SU-DHL-6 (cell line): ENCODE measurements around the gene B3GAT2.

Experiments
- H2AFZ ChIP-seq: fragments of 200-600 bp; sonication (generic); 2 replicates; pipeline ENCODE4 v1.6.1; 2014; ENCODE audit warnings: low read depth, mild to moderate bottlenecking, moderate library complexity, mixed read lengths, antibody characterized with exemption, low read length; ENCODE audit not compliant: severe bottlenecking
- H3F3A ChIP-seq: fragments of 200-600 bp; shearing (Covaris generic); 2 replicates; pipeline ENCODE4 v1.6.0; 2016; ENCODE audit warnings: antibody characterized with exemption, mild to moderate bottlenecking; ENCODE audit not compliant: insufficient read depth
- H3K27ac ChIP-seq: fragments of 200-600 bp; sonication (generic); 2 replicates; pipeline ENCODE4 v1.5.1; 2016; ENCODE audit warnings: low read depth, mild to moderate bottlenecking, low read length, moderate library complexity, mixed read lengths
- H3K27me3 ChIP-seq: fragments of 200-600 bp; sonication (generic), shearing (Covaris generic); 2 replicates; pipeline ENCODE4 v1.6.0; 2014; ENCODE audit warnings: mild to moderate bottlenecking, low read length
- H3K36me3 ChIP-seq: fragments of 200-600 bp; sonication (generic); 2 replicates; pipeline ENCODE4 v1.6.1; 2014; ENCODE audit warnings: mild to moderate bottlenecking, low read length, mixed read lengths
- H3K4me2 ChIP-seq: fragments of 300-600, 200-600 bp; shearing (Covaris generic), sonication (generic); 2 replicates; pipeline ENCODE4 v1.6.0; 2014; ENCODE audit warnings: low read length, low read depth, mild to moderate bottlenecking; ENCODE audit not compliant: poor library complexity, severe bottlenecking
- H3K4me3 ChIP-seq: fragments of 200-600 bp; sonication (generic); 2 replicates; pipeline ENCODE4 v1.5.1; 2014; ENCODE audit warnings: antibody characterized with exemption, low read length, mild to moderate bottlenecking, mixed read lengths; ENCODE audit not compliant: insufficient read depth, poor library complexity, severe bottlenecking
- H3K79me2 ChIP-seq: fragments of 200-600 bp; sonication (generic); 2 replicates; pipeline ENCODE4 v1.6.1; 2014; ENCODE audit warnings: mild to moderate bottlenecking, low read length, moderate library complexity; ENCODE audit not compliant: insufficient read depth
- H3K9ac ChIP-seq: fragments of 200-600 bp; sonication (generic); 2 replicates; pipeline ENCODE4 v1.7.0; 2014; ENCODE audit warnings: mild to moderate bottlenecking, low read length
- H3K9me2 ChIP-seq: fragments of 200-600 bp; sonication (generic); replicated peaks from 2 replicates; pipeline ENCODE4 v1.6.1; 2014; ENCODE audit warnings: low read length; ENCODE audit not compliant: insufficient read depth
- H3K9me3 ChIP-seq: fragments of 200-600 bp; sonication (generic); 2 replicates; pipeline ENCODE4 v1.6.1; 2014; ENCODE audit warnings: low read length, mixed read lengths; ENCODE audit not compliant: insufficient read depth
- H4K20me1 ChIP-seq: fragments of 200-600 bp; sonication (generic); 2 replicates; pipeline ENCODE4 v1.6.1; 2014; ENCODE audit warnings: low read depth, mild to moderate bottlenecking, antibody characterized with exemption, low read length, moderate library complexity, mixed read lengths
- EZH2phosphoT487 ChIP-seq: fragments of 200-600 bp; sonication (generic), shearing (Covaris generic); conservative IDR thresholded peaks from 2 replicates; pipeline ENCODE4 v1.6.1; 2018; ENCODE audit warnings: mild to moderate bottlenecking, antibody characterized with exemption, low read length, moderate library complexity, mixed read lengths
- TF ChIP-seq, protein P1 (sequence below): fragments of 200-600 bp; sonication (generic); IDR thresholded peaks from one replicate; pipeline ENCODE4 v1.5.1; 2017; ENCODE audit warnings: antibody characterized with exemption, mild to moderate bottlenecking, low read length, moderate library complexity; ENCODE audit not compliant: insufficient read depth, poor library complexity, severe bottlenecking

B3GAT2 gene

DNA sequence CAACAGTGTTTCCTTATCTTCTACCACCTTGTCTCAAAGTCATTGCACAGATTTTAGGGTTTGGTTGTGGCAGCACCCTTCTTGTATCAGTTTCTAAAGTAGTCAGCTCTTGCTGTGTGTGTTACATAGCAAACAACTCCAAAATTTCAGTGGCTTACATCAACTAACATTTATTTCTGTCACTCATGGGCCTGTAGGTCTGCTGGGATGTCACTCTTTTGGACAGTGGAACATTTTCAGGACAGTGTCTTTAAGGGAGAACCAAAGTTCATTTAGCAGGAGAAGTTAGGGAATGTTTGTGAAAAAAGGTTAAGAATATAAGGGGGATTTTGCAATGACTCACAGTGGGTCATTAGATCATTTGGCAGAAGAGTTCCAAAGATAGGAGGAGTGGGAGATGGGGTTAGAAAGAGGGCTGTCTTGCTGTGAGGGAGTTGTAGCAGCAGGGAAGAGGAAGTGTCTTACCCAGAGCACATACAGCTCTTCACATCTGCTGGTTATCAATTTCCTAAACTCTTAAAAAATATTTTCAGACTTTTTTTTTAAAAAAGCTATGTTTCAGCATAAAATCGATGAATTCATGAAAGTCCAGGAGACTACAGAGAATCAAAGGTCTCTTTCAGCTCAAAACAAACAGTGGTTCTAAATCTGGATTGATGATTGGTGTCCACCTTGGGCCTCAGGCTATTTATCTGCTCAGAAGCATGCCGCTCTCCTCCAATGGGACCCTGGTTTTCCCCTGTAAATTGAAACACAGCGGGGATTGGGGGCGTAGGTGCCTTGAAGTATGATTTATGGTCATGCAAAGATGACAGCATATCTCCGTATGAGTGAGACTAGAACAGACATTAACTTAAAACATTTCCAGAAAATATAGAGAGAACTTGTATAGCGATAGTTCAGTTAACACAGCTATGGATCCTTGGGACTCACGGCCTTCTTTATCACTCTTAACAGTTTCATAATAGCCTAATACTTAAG lies 117.3 kb downstream of the B3GAT2 start:
- no peaks in the 10 kb centered on the region for H3K9me3 ChIP-seq
- H3K4me3 ChIP-seq = no peak overlapping the region
- no peaks in the 10 kb centered on the region for H4K20me1 ChIP-seq
- no peaks in the 10 kb centered on the region for H3K36me3 ChIP-seq
- no peaks in the 10 kb centered on the region for H3K27me3 ChIP-seq
- H3K9ac ChIP-seq = no peak overlapping the region
- peaks cover 5% of the 10 kb centered on the region; the same call in 1 of the 2 replicates for H3F3A ChIP-seq
- no peak overlapping the region for H3K27ac ChIP-seq
- no peak overlapping the region for H3K4me2 ChIP-seq
- TF ChIP-seq, protein P1, sequence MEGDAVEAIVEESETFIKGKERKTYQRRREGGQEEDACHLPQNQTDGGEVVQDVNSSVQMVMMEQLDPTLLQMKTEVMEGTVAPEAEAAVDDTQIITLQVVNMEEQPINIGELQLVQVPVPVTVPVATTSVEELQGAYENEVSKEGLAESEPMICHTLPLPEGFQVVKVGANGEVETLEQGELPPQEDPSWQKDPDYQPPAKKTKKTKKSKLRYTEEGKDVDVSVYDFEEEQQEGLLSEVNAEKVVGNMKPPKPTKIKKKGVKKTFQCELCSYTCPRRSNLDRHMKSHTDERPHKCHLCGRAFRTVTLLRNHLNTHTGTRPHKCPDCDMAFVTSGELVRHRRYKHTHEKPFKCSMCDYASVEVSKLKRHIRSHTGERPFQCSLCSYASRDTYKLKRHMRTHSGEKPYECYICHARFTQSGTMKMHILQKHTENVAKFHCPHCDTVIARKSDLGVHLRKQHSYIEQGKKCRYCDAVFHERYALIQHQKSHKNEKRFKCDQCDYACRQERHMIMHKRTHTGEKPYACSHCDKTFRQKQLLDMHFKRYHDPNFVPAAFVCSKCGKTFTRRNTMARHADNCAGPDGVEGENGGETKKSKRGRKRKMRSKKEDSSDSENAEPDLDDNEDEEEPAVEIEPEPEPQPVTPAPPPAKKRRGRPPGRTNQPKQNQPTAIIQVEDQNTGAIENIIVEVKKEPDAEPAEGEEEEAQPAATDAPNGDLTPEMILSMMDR = no peak
- no peak for TF ChIP-seq EZH2phosphoT487
- no peak overlapping the region for H2AFZ ChIP-seq
- no peaks in the 10 kb centered on the region for H3K9me2 ChIP-seq
- no peaks in the 10 kb centered on the region for H3K79me2 ChIP-seq

DNA sequence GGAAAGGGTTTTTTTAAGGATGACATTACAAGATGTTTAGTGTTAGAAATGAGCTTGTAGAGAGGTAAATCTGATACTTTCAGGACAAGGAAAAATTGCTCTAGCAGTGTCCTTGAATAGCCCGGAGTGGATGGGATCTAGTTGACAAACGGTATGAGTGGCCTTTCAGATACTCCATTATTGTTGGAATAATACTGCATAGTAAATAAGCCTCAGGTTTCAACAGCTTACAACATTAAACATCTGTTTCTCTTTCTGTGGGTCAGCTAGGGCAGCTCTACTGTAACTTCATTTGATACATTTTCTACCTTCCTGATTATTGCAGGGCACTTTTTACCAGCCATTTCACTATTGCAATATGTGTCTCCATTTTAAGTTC lies 118.0 kb downstream of the B3GAT2 start:
- H3K79me2 ChIP-seq = no peaks in the 10 kb centered on the region
- no peak overlapping the region for H3K27ac ChIP-seq
- no peaks in the 10 kb centered on the region for H3K36me3 ChIP-seq
- peaks cover 5% of the 10 kb centered on the region; the same call in 1 of the 2 replicates for H3F3A ChIP-seq
- no peak overlapping the region for H2AFZ ChIP-seq
- H3K4me2 ChIP-seq = no peak overlapping the region
- TF ChIP-seq EZH2phosphoT487 = no peak
- TF ChIP-seq, protein P1 = no peak
- H3K9me3 ChIP-seq = no peaks in the 10 kb centered on the region
- H4K20me1 ChIP-seq = no peaks in the 10 kb centered on the region
- no peaks in the 10 kb centered on the region for H3K27me3 ChIP-seq
- no peak overlapping the region for H3K4me3 ChIP-seq
- no peak overlapping the region for H3K9ac ChIP-seq
- no peaks in the 10 kb centered on the region for H3K9me2 ChIP-seq

GRCh38 chr6:70834520-70834919 lies 122.3 kb downstream of the B3GAT2 start:
- Histone ChIP-seq H2AFZ (no peak overlapping the region), H3K27ac (no peak overlapping the region), H3F3A (peaks cover 5% of the 10 kb centered on the region; the same call in 1 of the 2 replicates), H4K20me1 (no peaks in the 10 kb centered on the region), H3K9ac (no peak overlapping the region), H3K4me2 (no peak overlapping the region), H3K36me3 (0 out of 2 replicates have a peak, but pooled peaks cover 2% of the 10 kb centered on the region), H3K9me2 (no peaks in the 10 kb centered on the region), H3K4me3 (no peak overlapping the region), H3K27me3 (no peaks in the 10 kb centered on the region), H3K9me3 (no peaks in the 10 kb centered on the region), H3K79me2 (no peaks in the 10 kb centered on the region)
- TF ChIP-seq EZH2phosphoT487 = no peak
- TF ChIP-seq, protein P1 = no peak
